Fibroblast of the conjunctiva (primary cell): ENCODE data around the gene SCAANT1.

Experiments
- DNase-seq: peaks from one replicate; pipeline ENCODE4 v3.0.0-alpha.2; 2010; ENCODE audit warnings: low read depth

The SCAANT1 gene

GRCh38 chr3:63911873-63912767 is at the start of gene SCAANT1:
SCAANT1 (minus strand) TSS chr3:63912383.
- peak; percentile 85 for DNase-seq

- no peak for DNase-seq
Observed at GRCh38 chr3:63961891-63962290, 49.7 kb upstream of the SCAANT1 start.

- DNase-seq, result peak; percentile 63
Observed at GRCh38 chr3:63960048-63960711, 48.0 kb upstream of the SCAANT1 start.

GRCh38 chr3:63959146-63959545 is 47.0 kb upstream of the SCAANT1 start:
- no peak for DNase-seq

- no peak for DNase-seq
Observed at GRCh38 chr3:63955830-63956545, 43.8 kb upstream of the SCAANT1 start.

- DNase-seq, result no peak
Observed at GRCh38 chr3:63955036-63955650, 43.0 kb upstream of the SCAANT1 start.

GRCh38 chr3:63954182-63954581 is 42.0 kb upstream of the SCAANT1 start:
- no peak for DNase-seq

GRCh38 chr3:63952248-63952594 is 40.0 kb upstream of the SCAANT1 start:
- no peak for DNase-seq

GRCh38 chr3:63951492-63952247 is 39.5 kb upstream of the SCAANT1 start:
- DNase-seq, result no peak

GRCh38 chr3:63950698-63951097 is 38.5 kb upstream of the SCAANT1 start:
- no peak for DNase-seq

- DNase-seq, result peak; percentile 43
Observed at GRCh38 chr3:63949005-63949404, 36.8 kb upstream of the SCAANT1 start.

GRCh38 chr3:63947594-63947993 is 35.4 kb upstream of the SCAANT1 start:
- DNase-seq, result no peak

GRCh38 chr3:63946753-63947152 is 34.6 kb upstream of the SCAANT1 start:
- DNase-seq, result no peak

- no peak for DNase-seq
Observed at GRCh38 chr3:63945558-63946096, 33.4 kb upstream of the SCAANT1 start.

GRCh38 chr3:63943678-63944077 is 31.5 kb upstream of the SCAANT1 start:
- DNase-seq, result no peak

- no peak for DNase-seq
Observed at GRCh38 chr3:63942528-63942927, 30.3 kb upstream of the SCAANT1 start.

GRCh38 chr3:63940389-63940757 is 28.2 kb upstream of the SCAANT1 start:
- DNase-seq, result peak; percentile 39

GRCh38 chr3:63937661-63938651 is 25.8 kb upstream of the SCAANT1 start:
- DNase-seq, result no peak

GRCh38 chr3:63936925-63937324 is 24.7 kb upstream of the SCAANT1 start:
- DNase-seq, result no peak
